GM21723 (cell line): ENCODE results near the gene PPP1R15A.
"Not testable (repeated sequence)": the region's sequence is repeated elsewhere in the genome, so short reads cannot be mapped to it uniquely, and the experiment has no call there.

ENCODE experiments used
- ATAC-seq: cut with Tn5 transposase; IDR thresholded peaks from one replicate; pipeline ENCODE4 v1.9.1; 2021; ENCODE audit warnings: mild to moderate bottlenecking, moderate library complexity; ENCODE audit not compliant: unreplicated experiment

PPP1R15A gene

GRCh38 chr19:48879025-48879637 is 6.9 kb downstream of the PPP1R15A start:
- ATAC-seq: no peak

DNA sequence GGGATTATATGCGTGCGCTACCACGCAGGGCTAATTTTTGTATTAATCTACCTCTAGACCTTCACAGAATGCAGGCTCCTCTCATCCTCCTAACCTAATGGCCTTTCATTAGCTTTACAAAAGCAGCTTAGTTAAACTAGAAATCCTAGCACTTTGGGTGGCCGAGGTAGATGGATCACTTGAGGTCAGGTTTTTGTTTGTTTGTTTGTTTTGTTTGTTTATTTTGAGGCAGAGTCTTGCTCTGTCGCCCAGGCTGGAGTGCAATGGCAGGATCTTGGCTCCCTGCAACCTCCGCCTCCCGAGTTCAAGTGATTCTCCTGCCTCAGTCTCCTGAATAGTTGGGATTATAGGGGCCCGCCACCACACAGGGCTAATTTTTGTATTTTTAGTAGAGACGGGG is 7.5 kb downstream of the PPP1R15A start:
- ATAC-seq: not testable (repeated sequence)

- no peak for ATAC-seq
Observed at GRCh38 chr19:48881741-48882657, 9.8 kb downstream of the PPP1R15A start.

DNA sequence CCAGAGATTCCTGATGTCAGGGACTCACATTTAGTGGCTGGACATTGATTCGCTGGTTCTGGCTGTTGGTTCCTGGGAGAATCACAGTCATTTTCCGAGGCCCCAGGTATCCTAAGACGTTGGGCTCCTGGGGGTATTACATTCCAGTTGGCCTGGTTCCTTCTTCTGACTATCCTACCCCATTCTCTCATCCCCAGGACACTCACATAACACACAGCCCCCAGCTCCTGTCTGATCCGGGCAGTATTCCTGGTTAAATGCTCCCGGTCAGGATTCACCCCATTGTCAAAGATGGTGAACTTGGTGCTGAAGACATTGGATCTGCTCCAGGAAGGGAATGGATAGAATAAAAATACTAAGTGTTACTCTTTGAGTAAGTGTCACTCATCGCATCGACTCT is 11.5 kb downstream of the PPP1R15A start:
- no peak for ATAC-seq

DNA sequence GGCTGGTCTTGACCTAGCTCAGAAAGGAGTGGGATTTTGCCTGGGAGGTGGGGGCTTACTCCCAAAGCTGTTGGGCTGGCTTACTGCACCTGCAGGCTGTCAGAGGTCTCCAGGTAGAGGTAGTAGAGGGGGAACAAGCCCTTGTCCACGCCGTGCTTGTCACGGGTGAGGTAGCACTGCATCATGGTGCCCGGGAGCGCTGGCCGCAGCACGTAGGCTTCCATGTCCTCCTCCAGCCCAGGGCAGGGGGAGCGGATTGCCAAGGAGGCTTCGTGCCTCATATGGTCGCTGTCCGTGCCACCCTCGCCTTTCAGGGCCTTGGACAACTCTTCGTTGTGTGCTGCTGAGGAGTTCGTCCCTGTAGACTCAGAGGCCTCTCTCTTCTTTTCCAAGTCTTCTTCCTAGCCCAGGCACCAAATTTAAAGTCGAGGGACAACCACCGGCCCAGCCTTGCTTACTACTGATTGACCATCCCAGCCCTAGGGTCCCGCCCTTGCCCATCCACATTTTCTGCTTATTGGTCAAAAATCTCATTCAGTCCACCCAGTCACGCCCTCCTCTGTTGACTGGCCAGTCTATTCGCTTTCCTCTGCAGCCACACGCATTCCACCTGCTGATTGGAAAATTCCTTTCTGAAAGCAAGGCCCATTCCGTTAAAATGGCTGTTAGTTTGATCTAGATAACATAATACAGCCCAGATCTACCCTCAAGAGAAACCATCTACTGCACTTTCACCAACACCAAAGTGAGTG is 15.8 kb downstream of the PPP1R15A start:
- ATAC-seq: no peak

- not testable (repeated sequence) for ATAC-seq
Observed at GRCh38 chr19:48889496-48889895, 17.3 kb downstream of the PPP1R15A start.

GRCh38 chr19:48890551-48890950 is 18.3 kb downstream of the PPP1R15A start:
- ATAC-seq: no peak

DNA sequence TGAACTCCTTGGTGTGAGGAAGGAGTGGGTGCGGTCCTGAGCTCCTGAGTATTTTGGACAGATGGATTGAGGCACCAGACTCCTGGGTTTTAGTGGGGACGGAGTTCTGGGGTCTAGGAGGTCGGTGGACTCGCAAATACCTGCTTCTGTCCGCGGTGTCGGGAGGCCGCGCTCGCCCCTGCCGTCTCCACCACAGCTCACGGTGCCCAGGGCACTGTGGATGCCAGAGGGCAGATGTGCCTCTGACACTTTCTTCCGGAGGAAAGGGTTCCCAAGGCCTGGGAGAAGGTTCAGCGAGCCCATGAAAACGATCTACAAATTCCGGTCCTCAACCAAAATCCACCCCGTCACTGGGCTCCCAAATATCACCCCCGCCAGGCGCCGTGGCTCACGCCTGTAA is 23.0 kb downstream of the PPP1R15A start:
- no peak for ATAC-seq

DNA sequence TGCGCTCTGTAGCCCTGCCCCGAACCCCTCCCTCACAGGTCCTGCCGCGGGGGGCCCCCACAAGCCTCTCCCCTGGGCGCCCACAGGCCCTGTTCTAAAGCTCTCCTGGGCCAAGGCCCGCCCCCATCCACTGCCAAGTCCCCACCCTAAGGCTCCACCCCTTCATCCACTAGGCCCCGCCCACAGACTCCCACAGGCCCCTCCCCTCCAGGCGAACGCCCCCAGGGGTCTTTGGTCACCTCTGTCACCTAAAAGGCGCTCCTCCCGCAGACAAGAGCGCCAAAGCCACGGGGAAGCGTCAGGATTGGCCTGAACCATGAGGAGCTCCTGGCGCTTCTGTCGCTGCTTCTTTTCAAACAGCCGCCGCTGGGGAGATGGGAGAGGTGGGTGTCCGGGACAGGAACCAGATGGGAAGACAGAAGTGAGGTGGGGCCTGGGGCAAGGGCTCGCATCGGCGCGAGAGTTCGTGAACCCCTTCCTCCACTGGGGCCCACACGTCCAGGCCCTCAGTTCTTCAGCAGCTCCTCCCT is 24.0 kb downstream of the PPP1R15A start:
- ATAC-seq: no peak

GRCh38 chr19:48897181-48897580 is 25.0 kb downstream of the PPP1R15A start:
- no peak for ATAC-seq

- not testable (repeated sequence) for ATAC-seq
Observed at GRCh38 chr19:48899386-48899749, 27.1 kb downstream of the PPP1R15A start.

GRCh38 chr19:48899781-48900476 is 27.7 kb downstream of the PPP1R15A start, which contains the start of gene NUCB1:
NUCB1 (plus strand) TSS chr19:48900312; CDS start chr19:48900797, 485 bp downstream.
- peak; percentile 82 for ATAC-seq

DNA sequence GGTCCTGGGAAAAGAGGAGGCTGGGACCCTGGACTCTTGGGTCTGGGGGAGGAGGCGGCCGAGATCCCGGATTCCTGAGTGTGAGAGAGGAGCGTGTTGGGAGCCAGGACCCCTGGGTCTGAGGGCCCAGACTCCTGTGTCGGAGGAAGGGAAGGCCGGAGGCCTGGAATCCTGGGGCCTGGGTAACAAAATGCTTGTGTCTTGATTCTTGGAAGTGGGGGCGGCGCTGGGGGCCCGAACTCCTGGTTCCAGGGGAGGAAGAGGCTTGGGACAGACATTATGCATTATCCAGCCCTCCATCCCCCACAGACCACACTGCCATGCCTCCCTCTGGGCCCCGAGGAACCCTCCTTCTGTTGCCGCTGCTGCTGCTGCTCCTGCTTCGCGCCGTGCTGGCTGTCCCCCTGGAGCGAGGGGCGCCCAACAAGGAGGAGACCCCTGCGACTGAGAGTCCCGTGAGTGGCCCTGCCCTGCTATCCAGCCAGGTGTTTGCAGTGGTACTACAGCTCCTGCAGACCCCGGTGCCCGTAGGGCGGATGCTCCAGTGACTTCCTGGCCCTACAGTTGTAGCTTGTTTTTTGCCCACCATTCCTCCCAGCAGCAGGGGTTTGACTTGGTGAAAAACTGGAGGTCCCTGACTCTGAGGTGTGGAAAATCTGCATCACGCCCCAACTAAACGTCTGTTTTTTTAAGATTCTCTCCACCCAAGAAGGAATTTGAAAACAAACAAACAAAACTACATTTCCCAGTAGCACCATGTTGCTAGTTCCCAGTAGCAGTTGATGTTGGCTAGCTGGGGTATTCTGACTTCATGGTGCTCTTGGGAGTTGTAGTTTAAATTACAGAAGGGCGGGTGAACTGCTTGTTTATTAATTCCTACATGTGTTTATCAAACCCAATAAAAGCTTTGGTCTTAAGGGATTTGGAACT is 28.5 kb downstream of the PPP1R15A start:
- ATAC-seq: no peak

DNA sequence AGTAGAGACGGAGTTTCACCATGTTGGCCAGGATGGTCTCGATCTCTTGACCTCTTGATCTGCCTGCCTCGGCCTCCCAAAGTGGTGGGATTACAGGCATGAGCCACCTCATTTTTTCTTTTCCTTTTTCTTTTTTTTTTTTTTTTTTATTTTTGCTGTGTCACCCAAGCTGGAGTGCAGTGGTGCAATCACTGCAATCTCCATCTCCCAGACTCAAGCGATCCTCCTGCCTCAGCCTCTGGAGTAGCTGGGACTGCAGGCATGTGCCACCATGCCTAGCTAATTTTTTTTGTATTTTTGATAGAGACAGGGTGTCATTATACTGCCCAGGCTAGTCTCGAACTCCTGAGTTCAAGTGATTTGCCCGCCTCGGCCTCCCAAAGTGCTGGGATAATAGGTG is 30.1 kb downstream of the PPP1R15A start:
- not testable (repeated sequence) for ATAC-seq

- ATAC-seq: not testable (repeated sequence)
Observed at GRCh38 chr19:48903788-48904187, 31.6 kb downstream of the PPP1R15A start.

DNA sequence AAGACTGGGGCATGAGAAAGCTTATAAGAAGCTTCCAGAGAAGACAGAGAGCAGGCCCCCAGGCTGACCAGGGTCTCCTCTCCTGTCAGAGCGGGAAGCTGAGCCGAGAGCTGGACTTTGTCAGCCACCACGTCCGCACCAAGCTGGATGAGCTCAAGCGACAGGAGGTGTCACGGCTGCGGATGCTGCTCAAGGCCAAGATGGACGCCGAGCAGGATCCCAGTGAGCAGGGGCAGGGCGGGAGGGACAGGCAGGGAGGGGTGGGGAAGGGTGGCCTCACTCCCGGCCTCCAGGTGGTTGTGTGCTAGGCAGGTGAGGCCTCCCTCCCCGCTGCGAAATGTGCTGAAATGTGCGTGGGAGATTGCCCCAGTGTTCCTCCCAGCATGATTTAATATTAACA is 33.4 kb downstream of the PPP1R15A start:
- no peak for ATAC-seq

DNA sequence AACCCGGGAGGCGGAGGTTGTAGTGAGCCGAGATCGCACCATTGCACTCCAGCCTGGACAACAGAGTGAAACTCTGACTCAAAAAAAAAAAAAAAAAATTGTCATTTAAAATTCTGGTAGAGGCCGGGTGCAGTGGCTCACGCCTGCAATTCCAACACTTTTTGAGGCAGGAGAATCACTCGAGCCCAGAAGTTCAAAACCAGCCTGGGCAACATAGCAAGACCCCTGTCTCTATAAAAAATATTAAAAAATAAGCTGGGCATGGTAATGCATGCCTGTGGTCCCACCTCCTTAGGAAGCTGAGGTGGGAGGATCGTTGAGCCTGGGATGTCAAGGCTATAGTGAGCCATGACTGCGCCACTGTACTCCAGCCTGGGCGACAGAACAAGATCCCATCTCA is 34.1 kb downstream of the PPP1R15A start:
- ATAC-seq: no peak

GRCh38 chr19:48907671-48908070 is 35.5 kb downstream of the PPP1R15A start:
- no peak for ATAC-seq

DNA sequence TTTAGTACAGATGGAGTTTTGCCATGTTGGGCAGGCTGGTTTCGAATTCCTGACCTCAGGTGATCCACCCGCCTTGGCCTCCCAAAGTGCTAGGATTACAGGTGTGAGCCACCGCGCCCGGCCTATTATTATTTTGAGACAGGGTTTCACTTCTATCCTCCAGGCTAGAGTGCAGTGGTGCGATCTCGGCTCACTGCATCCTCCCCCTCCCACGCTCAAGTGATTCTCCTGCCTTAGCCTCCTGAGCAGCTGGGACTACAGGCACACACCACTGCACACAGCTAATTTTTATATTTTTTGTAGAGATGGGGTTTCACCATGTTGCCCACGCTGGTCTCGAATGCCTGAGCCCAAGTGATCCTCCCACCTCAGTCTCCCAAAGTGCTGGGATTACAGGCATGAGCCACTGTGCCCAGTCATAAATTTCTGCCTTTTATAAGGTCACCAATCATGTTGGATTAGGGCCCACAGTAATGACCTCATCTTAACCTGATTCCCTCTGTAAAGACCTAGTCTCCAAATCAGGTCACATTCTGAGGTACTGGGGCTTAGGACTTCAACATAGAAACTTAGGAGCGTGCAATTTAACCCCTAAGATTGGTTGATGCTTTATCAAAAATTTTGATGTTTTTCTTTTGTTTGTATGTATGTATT is 37.3 kb downstream of the PPP1R15A start:
- not testable (repeated sequence) for ATAC-seq
